ENCODE data around the gene MRPL23.

Gene MRPL23

DNA sequence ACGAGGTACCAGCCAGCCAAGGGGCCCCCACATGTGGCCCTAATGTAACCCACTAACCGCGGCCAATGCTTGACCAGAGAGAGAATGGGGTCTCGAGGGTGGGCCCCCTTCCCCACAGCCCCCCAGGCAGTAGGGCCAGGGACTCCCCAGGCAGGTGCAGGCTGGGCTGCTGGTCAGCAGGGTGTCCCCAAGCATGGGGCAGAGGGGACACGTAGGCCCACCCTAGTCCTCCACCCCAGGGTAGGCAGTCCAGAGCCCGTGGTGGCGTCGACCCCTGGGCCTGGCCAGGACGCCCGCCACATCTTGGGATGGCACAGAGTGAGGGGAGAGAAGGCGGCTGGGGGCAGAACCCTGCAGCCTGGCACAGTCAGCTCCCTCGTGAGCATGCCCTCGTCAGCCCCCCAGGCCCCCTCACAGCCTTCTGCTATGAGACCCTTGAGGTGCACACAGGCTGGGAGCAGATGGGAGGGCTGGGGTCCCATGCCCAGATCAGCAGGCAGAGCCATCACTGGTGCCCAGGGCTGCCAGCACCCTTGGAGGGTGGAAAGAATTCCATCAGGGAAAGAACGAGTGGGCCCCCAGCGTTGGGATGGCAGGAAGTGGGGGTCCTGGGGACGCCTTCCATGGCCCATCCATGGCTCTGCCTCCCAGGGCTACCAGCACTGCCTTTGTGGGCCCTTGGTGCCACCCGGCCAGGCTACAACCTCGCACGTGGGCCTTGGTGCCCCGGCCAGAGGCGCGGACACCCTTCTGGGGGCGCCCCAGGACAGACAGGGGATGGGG, 21.6 kb upstream of the MRPL23 start:
- TF ChIP-seq TEAD4 (IDR thresholded peaks at IDR 0.05) (no peak), EP300 (IDR thresholded peaks at IDR 0.05; ENCODE audit: borderline replicate concordance) (no peak), CEBPB (IDR thresholded peaks at IDR 0.05) (no peak), NFIC (IDR thresholded peaks at IDR 0.05) (no peak), TCF12 (IDR thresholded peaks at IDR 0.05; ENCODE audit: low read depth) (no peak), CREB1 (IDR thresholded peaks at IDR 0.05; ENCODE audit: low read depth) (no peak), EGR1 (IDR thresholded peaks at IDR 0.05) (no peak), YY1 (IDR thresholded peaks at IDR 0.05; ENCODE audit: low read depth) (no peak), FOXM1 (IDR thresholded peaks at IDR 0.05; ENCODE audit: borderline replicate concordance, low read depth) (no peak), TAF1 (IDR thresholded peaks at IDR 0.05; ENCODE audit: low read depth) (no peak), RAD21 (IDR thresholded peaks at IDR 0.05; ENCODE audit: low read depth) (no peak), ZBTB7A (IDR thresholded peaks at IDR 0.05; ENCODE audit: low read depth) (no peak)
- TF ChIP-seq, protein P1, sequence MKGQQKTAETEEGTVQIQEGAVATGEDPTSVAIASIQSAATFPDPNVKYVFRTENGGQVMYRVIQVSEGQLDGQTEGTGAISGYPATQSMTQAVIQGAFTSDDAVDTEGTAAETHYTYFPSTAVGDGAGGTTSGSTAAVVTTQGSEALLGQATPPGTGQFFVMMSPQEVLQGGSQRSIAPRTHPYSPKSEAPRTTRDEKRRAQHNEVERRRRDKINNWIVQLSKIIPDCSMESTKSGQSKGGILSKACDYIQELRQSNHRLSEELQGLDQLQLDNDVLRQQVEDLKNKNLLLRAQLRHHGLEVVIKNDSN (IDR thresholded peaks at IDR 0.05) = no peak
- TF ChIP-seq, protein P2, sequence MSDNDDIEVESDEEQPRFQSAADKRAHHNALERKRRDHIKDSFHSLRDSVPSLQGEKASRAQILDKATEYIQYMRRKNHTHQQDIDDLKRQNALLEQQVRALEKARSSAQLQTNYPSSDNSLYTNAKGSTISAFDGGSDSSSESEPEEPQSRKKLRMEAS (IDR thresholded peaks at IDR 0.05) = no peak
- TF ChIP-seq, protein P3, sequence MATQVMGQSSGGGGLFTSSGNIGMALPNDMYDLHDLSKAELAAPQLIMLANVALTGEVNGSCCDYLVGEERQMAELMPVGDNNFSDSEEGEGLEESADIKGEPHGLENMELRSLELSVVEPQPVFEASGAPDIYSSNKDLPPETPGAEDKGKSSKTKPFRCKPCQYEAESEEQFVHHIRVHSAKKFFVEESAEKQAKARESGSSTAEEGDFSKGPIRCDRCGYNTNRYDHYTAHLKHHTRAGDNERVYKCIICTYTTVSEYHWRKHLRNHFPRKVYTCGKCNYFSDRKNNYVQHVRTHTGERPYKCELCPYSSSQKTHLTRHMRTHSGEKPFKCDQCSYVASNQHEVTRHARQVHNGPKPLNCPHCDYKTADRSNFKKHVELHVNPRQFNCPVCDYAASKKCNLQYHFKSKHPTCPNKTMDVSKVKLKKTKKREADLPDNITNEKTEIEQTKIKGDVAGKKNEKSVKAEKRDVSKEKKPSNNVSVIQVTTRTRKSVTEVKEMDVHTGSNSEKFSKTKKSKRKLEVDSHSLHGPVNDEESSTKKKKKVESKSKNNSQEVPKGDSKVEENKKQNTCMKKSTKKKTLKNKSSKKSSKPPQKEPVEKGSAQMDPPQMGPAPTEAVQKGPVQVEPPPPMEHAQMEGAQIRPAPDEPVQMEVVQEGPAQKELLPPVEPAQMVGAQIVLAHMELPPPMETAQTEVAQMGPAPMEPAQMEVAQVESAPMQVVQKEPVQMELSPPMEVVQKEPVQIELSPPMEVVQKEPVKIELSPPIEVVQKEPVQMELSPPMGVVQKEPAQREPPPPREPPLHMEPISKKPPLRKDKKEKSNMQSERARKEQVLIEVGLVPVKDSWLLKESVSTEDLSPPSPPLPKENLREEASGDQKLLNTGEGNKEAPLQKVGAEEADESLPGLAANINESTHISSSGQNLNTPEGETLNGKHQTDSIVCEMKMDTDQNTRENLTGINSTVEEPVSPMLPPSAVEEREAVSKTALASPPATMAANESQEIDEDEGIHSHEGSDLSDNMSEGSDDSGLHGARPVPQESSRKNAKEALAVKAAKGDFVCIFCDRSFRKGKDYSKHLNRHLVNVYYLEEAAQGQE (IDR thresholded peaks at IDR 0.05; ENCODE audit: low read depth) = no peak

DNA sequence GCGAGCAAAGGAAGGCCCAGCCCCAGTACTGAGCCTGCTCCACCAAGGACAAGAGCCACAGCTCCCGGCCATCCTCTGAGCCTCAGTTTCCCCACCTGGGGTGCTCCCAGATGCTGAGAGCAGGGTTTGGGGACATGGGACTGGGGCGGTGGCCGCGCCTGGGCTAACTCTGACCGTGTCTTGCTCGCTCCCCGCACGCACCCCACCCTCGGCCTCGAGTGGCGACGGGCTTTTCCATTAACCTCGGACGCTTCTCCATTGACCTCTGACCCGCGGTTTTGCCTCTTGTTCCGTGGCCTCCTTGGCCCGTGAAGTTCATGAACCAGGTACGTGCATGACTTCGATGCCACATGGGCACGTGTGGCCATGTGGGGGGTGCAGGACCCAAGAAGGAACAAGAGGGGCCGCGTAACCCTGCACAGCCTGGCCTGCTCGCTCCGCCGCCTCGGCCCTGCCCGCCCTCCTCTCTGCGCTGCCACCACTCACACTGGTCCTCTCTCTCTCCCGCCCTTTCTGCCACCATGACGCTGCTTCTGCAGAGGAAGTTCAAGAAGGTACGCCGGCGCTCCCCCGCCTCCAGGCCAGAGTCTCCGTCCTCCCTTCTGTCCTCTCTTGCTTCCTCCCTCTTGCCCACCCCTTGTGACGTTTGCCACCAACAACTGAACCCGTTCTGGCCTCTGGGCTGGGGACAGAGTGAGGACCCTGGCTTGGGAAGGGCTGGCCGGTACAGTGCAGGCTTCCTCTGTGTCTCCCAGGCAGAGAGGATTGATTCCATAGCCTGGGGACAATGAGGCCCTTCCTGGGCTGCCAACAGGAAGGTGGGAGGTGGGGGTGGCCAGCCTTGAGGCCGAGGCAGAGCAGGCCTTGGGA, 20.7 kb upstream of the MRPL23 start:
- TF ChIP-seq EGR1 (IDR thresholded peaks at IDR 0.05) (no peak), TCF12 (IDR thresholded peaks at IDR 0.05; ENCODE audit: low read depth) (no peak), TEAD4 (IDR thresholded peaks at IDR 0.05) (no peak), EP300 (IDR thresholded peaks at IDR 0.05; ENCODE audit: borderline replicate concordance) (no peak), FOXM1 (IDR thresholded peaks at IDR 0.05; ENCODE audit: borderline replicate concordance, low read depth) (no peak), ZBTB7A (IDR thresholded peaks at IDR 0.05; ENCODE audit: low read depth) (no peak), CREB1 (IDR thresholded peaks at IDR 0.05; ENCODE audit: low read depth) (no peak), NFIC (IDR thresholded peaks at IDR 0.05) (no peak), RAD21 (IDR thresholded peaks at IDR 0.05; ENCODE audit: low read depth) (no peak), CEBPB (IDR thresholded peaks at IDR 0.05) (no peak), YY1 (IDR thresholded peaks at IDR 0.05; ENCODE audit: low read depth) (no peak)
- TF ChIP-seq, protein P1 (IDR thresholded peaks at IDR 0.05) = no peak
- TF ChIP-seq, protein P3 (IDR thresholded peaks at IDR 0.05; ENCODE audit: low read depth) = no peak
- TF ChIP-seq, protein P2 (IDR thresholded peaks at IDR 0.05) = no peak

DNA sequence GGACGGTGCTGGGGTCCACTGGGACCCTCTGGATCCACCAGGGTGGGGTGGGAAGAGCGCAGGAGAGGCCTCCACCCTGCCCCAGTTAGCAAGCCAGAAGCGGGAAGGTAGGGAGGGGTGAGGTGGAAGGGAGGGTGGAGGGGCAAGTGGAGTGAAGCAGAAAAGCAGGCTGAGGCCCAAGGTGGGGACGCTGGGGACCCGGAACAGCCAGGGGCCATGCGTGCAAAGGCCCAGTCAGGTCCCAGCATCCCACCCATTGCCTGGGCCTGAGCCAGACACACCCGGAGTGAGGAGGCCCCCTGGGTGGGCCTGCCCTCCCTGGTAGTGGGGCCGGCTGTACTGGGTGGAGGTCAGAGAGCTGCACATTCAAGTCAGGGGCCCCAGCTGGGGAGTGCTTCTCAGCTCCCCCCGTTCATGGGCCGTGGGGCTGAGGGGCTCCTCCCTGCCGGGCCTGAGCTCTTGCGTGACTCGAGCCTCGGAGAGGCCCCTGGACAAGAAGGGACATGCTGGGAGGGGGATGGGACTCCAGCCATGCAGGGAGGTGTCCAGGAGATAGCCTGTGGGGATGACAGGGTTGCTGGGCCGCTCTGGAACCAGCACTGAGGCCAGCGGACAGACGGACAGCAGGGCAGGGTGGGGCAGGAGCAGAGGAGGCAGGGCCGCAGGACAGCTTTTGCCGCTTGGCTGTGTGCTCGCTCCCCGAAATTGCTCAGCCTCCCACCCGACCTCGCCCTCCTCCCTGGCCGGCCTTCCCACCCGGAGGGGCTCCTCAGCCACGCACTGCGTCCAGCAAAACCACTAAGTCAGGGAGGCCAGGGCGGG, 19.9 kb upstream of the MRPL23 start:
- TF ChIP-seq FOXM1 (IDR thresholded peaks at IDR 0.05; ENCODE audit: borderline replicate concordance, low read depth) = no peak
- no peak for TF ChIP-seq CEBPB (IDR thresholded peaks at IDR 0.05)
- TF ChIP-seq EGR1 (IDR thresholded peaks at IDR 0.05) = no peak
- TF ChIP-seq TCF12 (IDR thresholded peaks at IDR 0.05; ENCODE audit: low read depth) = no peak
- no peak for TF ChIP-seq YY1 (IDR thresholded peaks at IDR 0.05; ENCODE audit: low read depth)
- TF ChIP-seq, protein P2 (IDR thresholded peaks at IDR 0.05) = no peak
- TF ChIP-seq TAF1 (IDR thresholded peaks at IDR 0.05; ENCODE audit: low read depth) = no peak
- TF ChIP-seq NFIC (IDR thresholded peaks at IDR 0.05) = no peak
- TF ChIP-seq, protein P3 (IDR thresholded peaks at IDR 0.05; ENCODE audit: low read depth) = no peak
- no peak for TF ChIP-seq ZBTB7A (IDR thresholded peaks at IDR 0.05; ENCODE audit: low read depth)
- TF ChIP-seq, protein P1 (IDR thresholded peaks at IDR 0.05) = no peak
- no peak for TF ChIP-seq RAD21 (IDR thresholded peaks at IDR 0.05; ENCODE audit: low read depth)
- no peak for TF ChIP-seq CREB1 (IDR thresholded peaks at IDR 0.05; ENCODE audit: low read depth)
- no peak for TF ChIP-seq TEAD4 (IDR thresholded peaks at IDR 0.05)
- TF ChIP-seq EP300 (IDR thresholded peaks at IDR 0.05; ENCODE audit: borderline replicate concordance) = no peak

Measured in Ishikawa (cell line).